Measurements from ENCODE around the gene KIF18A. TPM values are rescaled to one million over a fixed set of nuclear protein-coding genes. Genes with fewer than 3 reads are reported as not detected.
"Not testable (repeated sequence)": the region's sequence is repeated elsewhere in the genome, so short reads cannot be mapped to it uniquely, and the experiment has no call there.

Gene KIF18A
- total RNA-seq, 2 donors from 2014 or later = 4.1 to 10.2 TPM

DNA sequence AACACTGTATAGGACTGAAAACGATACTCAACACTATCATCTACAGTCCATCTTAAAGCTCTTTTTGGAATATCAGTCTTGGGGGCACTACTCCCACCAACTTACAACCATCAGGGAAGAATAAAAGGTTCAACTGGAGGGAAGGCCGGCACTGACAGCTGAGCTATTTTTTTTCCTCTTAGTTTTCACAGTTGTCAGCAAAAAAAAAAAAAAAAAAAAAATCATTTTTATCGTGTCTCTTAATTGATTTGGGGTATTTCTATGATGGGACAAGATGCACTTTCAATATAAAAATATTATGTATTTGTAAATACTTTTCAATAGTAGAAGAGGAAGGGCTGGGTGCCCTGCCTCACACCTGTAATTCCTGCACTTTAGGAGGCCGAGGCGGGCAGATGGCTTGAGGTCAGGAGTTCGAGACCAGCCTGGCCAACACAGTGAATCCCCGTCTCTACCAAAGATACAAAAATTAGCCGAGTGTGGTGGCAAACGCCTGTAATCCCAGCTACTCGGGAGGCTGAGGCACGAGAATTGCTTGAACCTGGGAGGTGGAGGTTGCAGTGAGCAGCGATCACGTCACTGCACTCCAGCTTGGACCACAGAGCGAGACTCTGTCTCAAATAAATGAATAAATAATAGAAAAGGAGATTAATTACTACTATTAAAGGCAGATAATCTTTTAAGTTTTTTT, 1.5 kb downstream of the KIF18A start:
- Histone ChIP-seq H3K9ac (ENCODE audit: low read depth in 2 of 2, low read length in 2 of 2) (no peak overlapping the region), H3K27me3 (no peaks in the 10 kb centered on the region), H3K9me3 (no peaks in the 10 kb centered on the region), H3K36me3 (no peaks in the 10 kb centered on the region), H3K4me3 (no peak overlapping the region), H3K4me1 (no peaks in the 10 kb centered on the region), H3K27ac (no peak overlapping the region)
- intact Hi-C loops (cut with DNase I) = no loop called here
- DNase-seq = no peak
- TF ChIP-seq, protein P1, sequence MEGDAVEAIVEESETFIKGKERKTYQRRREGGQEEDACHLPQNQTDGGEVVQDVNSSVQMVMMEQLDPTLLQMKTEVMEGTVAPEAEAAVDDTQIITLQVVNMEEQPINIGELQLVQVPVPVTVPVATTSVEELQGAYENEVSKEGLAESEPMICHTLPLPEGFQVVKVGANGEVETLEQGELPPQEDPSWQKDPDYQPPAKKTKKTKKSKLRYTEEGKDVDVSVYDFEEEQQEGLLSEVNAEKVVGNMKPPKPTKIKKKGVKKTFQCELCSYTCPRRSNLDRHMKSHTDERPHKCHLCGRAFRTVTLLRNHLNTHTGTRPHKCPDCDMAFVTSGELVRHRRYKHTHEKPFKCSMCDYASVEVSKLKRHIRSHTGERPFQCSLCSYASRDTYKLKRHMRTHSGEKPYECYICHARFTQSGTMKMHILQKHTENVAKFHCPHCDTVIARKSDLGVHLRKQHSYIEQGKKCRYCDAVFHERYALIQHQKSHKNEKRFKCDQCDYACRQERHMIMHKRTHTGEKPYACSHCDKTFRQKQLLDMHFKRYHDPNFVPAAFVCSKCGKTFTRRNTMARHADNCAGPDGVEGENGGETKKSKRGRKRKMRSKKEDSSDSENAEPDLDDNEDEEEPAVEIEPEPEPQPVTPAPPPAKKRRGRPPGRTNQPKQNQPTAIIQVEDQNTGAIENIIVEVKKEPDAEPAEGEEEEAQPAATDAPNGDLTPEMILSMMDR (IDR thresholded peaks at IDR 0.05) = no peak

DNA sequence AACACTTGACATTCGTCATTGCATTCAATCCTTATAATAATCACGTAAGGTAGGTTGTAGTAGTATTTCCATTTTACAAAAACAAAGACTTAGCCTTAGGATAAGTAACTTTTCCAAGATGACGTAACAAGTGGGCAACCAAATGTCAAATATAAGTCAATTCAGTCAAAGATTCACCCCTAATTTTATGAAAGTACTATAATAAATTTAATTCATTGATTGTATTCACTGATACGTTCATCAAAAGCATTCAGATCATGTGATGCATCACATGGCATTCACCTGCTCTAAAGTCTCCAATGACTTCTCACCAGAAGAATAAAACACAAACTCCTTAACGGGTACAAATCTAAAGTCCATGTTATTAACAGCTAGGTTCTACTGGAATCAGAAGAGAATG, 2.1 kb downstream of the KIF18A start:
- H3K27ac ChIP-seq = no peak overlapping the region
- H3K9ac ChIP-seq (ENCODE audit: low read depth in 2 of 2, low read length in 2 of 2) = no peak overlapping the region
- no peaks in the 10 kb centered on the region for H3K9me3 ChIP-seq
- intact Hi-C loops (cut with DNase I) = no loop called here
- DNase-seq = no peak
- H3K4me1 ChIP-seq = no peaks in the 10 kb centered on the region
- H3K4me3 ChIP-seq = no peak overlapping the region
- no peaks in the 10 kb centered on the region for H3K27me3 ChIP-seq
- TF ChIP-seq, protein P1 (IDR thresholded peaks at IDR 0.05) = no peak
- H3K36me3 ChIP-seq = no peaks in the 10 kb centered on the region

DNA sequence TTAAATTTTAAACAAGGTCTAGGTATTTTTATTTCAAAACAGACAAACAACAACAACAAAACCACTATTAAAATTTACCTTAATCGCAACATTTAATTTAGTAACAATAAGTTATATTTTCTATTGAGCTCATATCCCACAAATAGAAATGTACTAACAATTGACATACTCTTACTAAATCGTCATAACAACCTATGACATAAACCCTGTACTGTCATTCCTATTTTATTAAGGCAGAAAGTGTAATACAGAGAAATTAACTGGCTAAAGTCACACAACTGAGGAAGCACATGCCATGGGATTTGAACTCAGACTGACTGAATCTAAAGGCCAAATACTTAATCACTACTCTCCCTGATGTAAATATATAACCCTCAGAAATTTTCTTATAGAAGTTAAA, 3.0 kb downstream of the KIF18A start:
- TF ChIP-seq, protein P1 (IDR thresholded peaks at IDR 0.05) = no peak
- Histone ChIP-seq H3K27ac (no peak overlapping the region), H3K36me3 (no peaks in the 10 kb centered on the region), H3K9ac (ENCODE audit: low read depth in 2 of 2, low read length in 2 of 2) (no peak overlapping the region), H3K27me3 (no peaks in the 10 kb centered on the region), H3K4me3 (no peak overlapping the region), H3K9me3 (no peaks in the 10 kb centered on the region), H3K4me1 (no peaks in the 10 kb centered on the region)
- intact Hi-C loops (cut with DNase I) = no loop called here
- DNase-seq = no peak

DNA sequence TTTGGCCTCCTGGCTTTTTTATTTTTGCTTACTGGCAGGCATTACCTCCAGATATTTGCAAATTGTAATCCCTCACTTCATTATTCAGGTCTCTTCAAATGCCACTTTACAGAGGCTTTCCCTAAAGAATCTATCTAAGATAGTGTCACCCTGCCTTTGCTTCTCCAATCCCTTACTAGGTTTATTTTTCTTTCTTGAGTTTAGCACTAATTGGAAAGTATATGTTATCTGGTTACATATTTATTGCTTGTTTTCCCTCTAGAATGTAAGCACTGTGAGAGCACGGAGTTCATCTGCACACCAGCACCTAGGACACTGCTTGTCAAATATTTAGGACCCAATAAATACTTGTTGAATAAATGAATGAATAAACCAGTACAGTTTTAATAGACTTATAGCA, 3.5 kb downstream of the KIF18A start:
- H3K36me3 ChIP-seq = no peaks in the 10 kb centered on the region
- H3K9me3 ChIP-seq = no peaks in the 10 kb centered on the region
- H3K9ac ChIP-seq (ENCODE audit: low read depth in 2 of 2, low read length in 2 of 2) = no peak overlapping the region
- H3K4me1 ChIP-seq = no peaks in the 10 kb centered on the region
- DNase-seq = no peak
- H3K27me3 ChIP-seq = no peaks in the 10 kb centered on the region
- H3K27ac ChIP-seq = no peak overlapping the region
- TF ChIP-seq, protein P1 (IDR thresholded peaks at IDR 0.05) = no peak
- intact Hi-C loops (cut with DNase I) = no loop called here
- no peak overlapping the region for H3K4me3 ChIP-seq

DNA sequence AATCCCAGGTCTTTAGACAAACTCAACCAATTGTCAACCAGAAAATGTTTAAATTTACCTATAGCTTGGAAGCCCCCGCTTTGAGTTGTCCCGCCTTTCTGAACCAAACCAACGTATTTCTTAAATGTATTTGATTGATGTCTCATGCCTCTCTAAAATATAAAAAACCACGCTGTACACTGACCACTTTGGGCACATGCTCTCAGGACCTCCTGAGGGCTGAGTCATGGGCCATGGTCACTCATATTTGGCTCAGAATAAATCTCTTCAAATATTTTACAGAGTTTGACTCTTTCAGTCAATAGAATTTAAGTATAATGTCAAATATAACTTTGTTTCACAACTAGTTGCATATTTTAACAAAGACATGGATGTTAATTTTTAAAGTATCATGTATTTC, 5.7 kb downstream of the KIF18A start:
- H3K4me3 ChIP-seq; H3K36me3 ChIP-seq; H3K27me3 ChIP-seq; H3K4me1 ChIP-seq; DNase-seq; H3K27ac ChIP-seq; H3K9ac ChIP-seq (ENCODE audit: low read depth in 2 of 2, low read length in 2 of 2); H3K9me3 ChIP-seq; intact Hi-C loops (cut with DNase I): not testable (repeated sequence)

DNA sequence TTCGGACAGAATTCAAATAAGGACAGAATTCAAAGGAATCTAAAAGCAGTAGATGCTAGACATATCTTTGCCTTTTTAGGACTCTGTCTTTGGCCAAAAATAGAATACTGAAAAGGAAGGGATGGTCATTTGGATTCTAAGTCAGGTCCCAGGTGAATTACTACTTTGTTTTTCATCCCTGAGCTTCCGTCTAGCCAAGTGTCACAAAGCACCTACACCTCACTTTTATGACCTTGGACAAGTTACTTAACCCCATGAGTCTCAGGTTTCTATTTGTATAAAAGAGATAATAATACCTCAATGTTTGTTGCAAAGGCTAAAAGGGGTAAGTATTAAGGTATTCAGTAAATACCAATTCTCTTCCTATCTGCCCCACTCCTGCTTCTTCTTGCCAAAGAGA, 7.3 kb downstream of the KIF18A start:
- TF ChIP-seq, protein P1 (IDR thresholded peaks at IDR 0.05) = no peak
- DNase-seq = no peak
- H3K27ac ChIP-seq = no peak overlapping the region
- H3K36me3 ChIP-seq = no peaks in the 10 kb centered on the region
- no peak overlapping the region for H3K4me3 ChIP-seq
- intact Hi-C loops (cut with DNase I) = no loop called here
- no peak overlapping the region for H3K9ac ChIP-seq (ENCODE audit: low read depth in 2 of 2, low read length in 2 of 2)
- H3K9me3 ChIP-seq = no peaks in the 10 kb centered on the region
- no peaks in the 10 kb centered on the region for H3K27me3 ChIP-seq
- no peaks in the 10 kb centered on the region for H3K4me1 ChIP-seq
